GM18505 (cell line): ENCODE data around the gene LMOD2.
"Not testable (repeated sequence)": the region's sequence is repeated elsewhere in the genome, so short reads cannot be mapped to it uniquely, and the experiment has no call there.

Experiments used
- ATAC-seq: cut with Tn5 transposase; IDR thresholded peaks from one replicate; pipeline ENCODE4 v1.9.1; 2021; ENCODE audit not compliant: unreplicated experiment
- POLR2A ChIP-seq: IDR thresholded peaks from 4 replicates; pipeline ENCODE4 v1.6.1; 2011; ENCODE audit warnings: borderline replicate concordance; ENCODE audit not compliant: insufficient read depth, insufficient read length; ENCODE audit errors: extremely low read depth

LMOD2 gene

GRCh38 chr7:123632808-123633207 lies 22.9 kb upstream of the LMOD2 start:
- TF ChIP-seq POLR2A: no peak
- ATAC-seq: no peak

GRCh38 chr7:123633553-123633952 lies 22.1 kb upstream of the LMOD2 start:
- ATAC-seq: no peak
- TF ChIP-seq POLR2A: no peak

- ATAC-seq: not testable (repeated sequence)
These were observed 21.6 kb upstream of the LMOD2 start for GRCh38 chr7:123634011-123634573.

- peak; percentile 50 for ATAC-seq
- no peak for TF ChIP-seq POLR2A
These were observed 19.9 kb upstream of the LMOD2 start for GRCh38 chr7:123635551-123636359.

- TF ChIP-seq POLR2A: no peak
- ATAC-seq: no peak
These were observed 18.5 kb upstream of the LMOD2 start for GRCh38 chr7:123637203-123637602.

GRCh38 chr7:123637878-123638277 lies 17.8 kb upstream of the LMOD2 start:
- TF ChIP-seq POLR2A: no peak
- no peak for ATAC-seq

GRCh38 chr7:123639631-123640030 lies 16.0 kb upstream of the LMOD2 start:
- no peak for ATAC-seq
- no peak for TF ChIP-seq POLR2A

GRCh38 chr7:123640583-123640982 lies 15.1 kb upstream of the LMOD2 start:
- TF ChIP-seq POLR2A: no peak
- ATAC-seq: no peak

- ATAC-seq: no peak
- TF ChIP-seq POLR2A: no peak
These were observed 13.8 kb upstream of the LMOD2 start for GRCh38 chr7:123641901-123642300.

GRCh38 chr7:123643495-123644441 lies 11.9 kb upstream of the LMOD2 start:
- no peak for TF ChIP-seq POLR2A
- no peak for ATAC-seq

- no peak for ATAC-seq
- no peak for TF ChIP-seq POLR2A
These were observed 10.2 kb upstream of the LMOD2 start for GRCh38 chr7:123645516-123645915.

- ATAC-seq: no peak
- TF ChIP-seq POLR2A: no peak
These were observed 8.4 kb upstream of the LMOD2 start for GRCh38 chr7:123647106-123647730.

- ATAC-seq: no peak
- TF ChIP-seq POLR2A: no peak
These were observed 5.7 kb upstream of the LMOD2 start for GRCh38 chr7:123649964-123650363.
